ENCODE data around the gene NLRP13. TPM values are rescaled to one million over a fixed set of nuclear protein-coding genes. Genes with fewer than 3 reads are reported as not detected.
"Not testable (repeated sequence)": the region's sequence is repeated elsewhere in the genome, so short reads cannot be mapped to it uniquely, and the experiment has no call there.

NLRP13 gene
- total RNA-seq: not detected in 2 replicates

- TF ChIP-seq CTCF (conservative IDR thresholded peaks at IDR 0.05; ENCODE audit: low read depth, low read length): no peak
- DNase-seq (ENCODE audit: low read depth): no peak
- H3K4me3 ChIP-seq (ENCODE audit: low read depth, low read length): no peak within 1 kb of the TSS
Measured at GRCh38 chr19:55931936-55932386, at the start of gene NLRP13. Gene NLRP13 (minus strand): TSS chr19:55932336. CDS start chr19:55932311, 25 bp downstream.

GRCh38 chr19:55980415-55980814 is 48.3 kb upstream of the NLRP13 start:
- H3K4me3 ChIP-seq (ENCODE audit: low read depth, low read length): no peak overlapping the region
- no peak for TF ChIP-seq CTCF (conservative IDR thresholded peaks at IDR 0.05; ENCODE audit: low read depth, low read length)
- no peak for DNase-seq (ENCODE audit: low read depth)

- DNase-seq (ENCODE audit: low read depth): no peak
- H3K4me3 ChIP-seq (ENCODE audit: low read depth, low read length): no peak overlapping the region
- TF ChIP-seq CTCF (conservative IDR thresholded peaks at IDR 0.05; ENCODE audit: low read depth, low read length): no peak
Measured at GRCh38 chr19:55973982-55974381, 41.8 kb upstream of the NLRP13 start.

GRCh38 chr19:55962186-55962585 is 30.1 kb upstream of the NLRP13 start:
- TF ChIP-seq CTCF (conservative IDR thresholded peaks at IDR 0.05; ENCODE audit: low read depth, low read length): no peak
- DNase-seq (ENCODE audit: low read depth): no peak
- no peak overlapping the region for H3K4me3 ChIP-seq (ENCODE audit: low read depth, low read length)

- DNase-seq (ENCODE audit: low read depth): no peak
- no peak for TF ChIP-seq CTCF (conservative IDR thresholded peaks at IDR 0.05; ENCODE audit: low read depth, low read length)
- H3K4me3 ChIP-seq (ENCODE audit: low read depth, low read length): no peak overlapping the region
Measured at GRCh38 chr19:55959996-55960675, 28.0 kb upstream of the NLRP13 start.

GRCh38 chr19:55958356-55958755 is 26.2 kb upstream of the NLRP13 start:
- TF ChIP-seq CTCF (conservative IDR thresholded peaks at IDR 0.05; ENCODE audit: low read depth, low read length): no peak
- no peak overlapping the region for H3K4me3 ChIP-seq (ENCODE audit: low read depth, low read length)
- no peak for DNase-seq (ENCODE audit: low read depth)

- TF ChIP-seq CTCF (conservative IDR thresholded peaks at IDR 0.05; ENCODE audit: low read depth, low read length): no peak
- no peak overlapping the region for H3K4me3 ChIP-seq (ENCODE audit: low read depth, low read length)
- DNase-seq (ENCODE audit: low read depth): no peak
Measured at GRCh38 chr19:55956431-55956830, 24.3 kb upstream of the NLRP13 start.

- H3K4me3 ChIP-seq (ENCODE audit: low read depth, low read length); DNase-seq (ENCODE audit: low read depth): not testable (repeated sequence)
Measured at GRCh38 chr19:55950566-55950965, 18.4 kb upstream of the NLRP13 start.
